AG10803 (cell line): Measurements from ENCODE around the gene CDON.

Experiments used
- DNase-seq: peaks from one replicate; pipeline ENCODE4 v3.0.0; 2010; ENCODE audit warnings: low read depth
- H3K4me3 ChIP-seq: 2 replicates; pipeline ENCODE4 v1.5.1; 2011; ENCODE audit warnings: mild to moderate bottlenecking, low read length, control low read depth
- CTCF ChIP-seq: conservative IDR thresholded peaks from 2 replicates; pipeline ENCODE4 v1.5.1; 2011; ENCODE audit warnings: mild to moderate bottlenecking, low read length, control low read depth, inconsistent platforms

CDON gene

GRCh38 chr11:126062679-126063506 lies at the start of gene CDON:
TSS of gene CDON (minus strand) at chr11:126062866. CDS start at chr11:126023476, 39,390 bp downstream.
- DNase-seq: peak; percentile 89
- H3K4me3 ChIP-seq: peak within 1 kb of the TSS; percentile 83
- no peak for TF ChIP-seq CTCF

GRCh38 chr11:126111458-126112116 lies 48.9 kb upstream of the CDON start:
- no peak for TF ChIP-seq CTCF
- H3K4me3 ChIP-seq: no peak overlapping the region
- no peak for DNase-seq

- H3K4me3 ChIP-seq: no peak overlapping the region
- peak; percentile 33 for DNase-seq
- no peak for TF ChIP-seq CTCF
These were observed 47.5 kb upstream of the CDON start for GRCh38 chr11:126109941-126110731.

GRCh38 chr11:126106594-126107328 lies 44.1 kb upstream of the CDON start:
- DNase-seq: no peak
- H3K4me3 ChIP-seq: no peak overlapping the region
- TF ChIP-seq CTCF: no peak

GRCh38 chr11:126105748-126106080 lies 43.0 kb upstream of the CDON start:
- DNase-seq: no peak
- TF ChIP-seq CTCF: no peak
- H3K4me3 ChIP-seq: no peak overlapping the region

- no peak for TF ChIP-seq CTCF
- H3K4me3 ChIP-seq: no peak overlapping the region
- DNase-seq: no peak
These were observed 42.5 kb upstream of the CDON start for GRCh38 chr11:126105022-126105747.
